MM.1S (cell line): ENCODE results near the gene PTPRA.

Experiments
- DNase-seq: peaks from one replicate; pipeline ENCODE4 v3.0.0-alpha.2; 2015
- H2AFZ ChIP-seq: fragments of 300-600 bp; sonication (generic); 2 replicates; pipeline ENCODE4 v1.6.0; 2016; ENCODE audit warnings: antibody characterized with exemption, low read length
- H3F3A ChIP-seq: fragments of 300-600 bp; sonication (generic); 2 replicates; pipeline ENCODE4 v1.6.1; 2016; ENCODE audit warnings: mild to moderate bottlenecking, antibody characterized with exemption, low read length, moderate library complexity, mixed read lengths; ENCODE audit not compliant: insufficient read depth
- H3K27ac ChIP-seq: fragments of 300-600 bp; sonication (generic); 2 replicates; pipeline ENCODE4 v1.5.1; 2016; ENCODE audit warnings: mild to moderate bottlenecking, low read length
- H3K27me3 ChIP-seq: fragments of 300-600 bp; sonication (generic); replicated peaks from 2 replicates; pipeline ENCODE4 v1.6.0; 2016; ENCODE audit warnings: low read length; ENCODE audit not compliant: insufficient read depth
- H3K36me3 ChIP-seq: fragments of 300-600 bp; sonication (generic); replicated peaks from 2 replicates; pipeline ENCODE4 v1.6.1; 2016; ENCODE audit warnings: mild to moderate bottlenecking, low read length, mixed read lengths; ENCODE audit not compliant: insufficient read depth
- H3K4me1 ChIP-seq: fragments of 300-600 bp; sonication (generic); 2 replicates; pipeline ENCODE4 v1.6.1; 2016; ENCODE audit warnings: low read length, mixed read lengths
- H3K4me2 ChIP-seq: fragments of 300-600 bp; sonication (generic); 2 replicates; pipeline ENCODE4 v1.6.0; 2016; ENCODE audit warnings: low read depth, low read length
- H3K4me3 ChIP-seq: fragments of 300-600 bp; sonication (generic); 2 replicates; pipeline ENCODE4 v1.5.1; 2016; ENCODE audit warnings: low read length, mixed read lengths
- H3K79me2 ChIP-seq: fragments of 300-600 bp; sonication (generic); 2 replicates; pipeline ENCODE4 v1.6.1; 2016; ENCODE audit warnings: mixed run types, low read length, mixed read lengths
- H3K9ac ChIP-seq: fragments of 300-600 bp; sonication (generic); 2 replicates; pipeline ENCODE4 v1.6.1; 2016; ENCODE audit warnings: low read length, mixed read lengths
- H3K9me2 ChIP-seq: fragments of 300-600 bp; sonication (generic); replicated peaks from 2 replicates; pipeline ENCODE4 v1.6.1; 2016; ENCODE audit warnings: mild to moderate bottlenecking, low read length, mixed read lengths; ENCODE audit not compliant: insufficient read depth
- H3K9me3 ChIP-seq: fragments of 300-600 bp; sonication (generic); replicated peaks from 2 replicates; pipeline ENCODE4 v1.6.1; 2016; ENCODE audit warnings: mild to moderate bottlenecking, low read length, mixed read lengths; ENCODE audit not compliant: insufficient read depth
- H4K20me1 ChIP-seq: fragments of 300-600 bp; sonication (generic); 2 replicates; pipeline ENCODE4 v1.6.1; 2016; ENCODE audit warnings: mild to moderate bottlenecking, low read length, moderate library complexity, mixed read lengths; ENCODE audit not compliant: insufficient read depth
- CTCF ChIP-seq: fragments of 300-600 bp; sonication (generic); IDR thresholded peaks from 2 replicates; pipeline ENCODE4 v1.5.1; 2016; ENCODE audit warnings: antibody characterized with exemption, low read length, mixed read lengths
- EZH2 ChIP-seq: fragments of 300-600 bp; sonication (generic); optimal IDR thresholded peaks from 2 replicates; pipeline ENCODE3; 2017; ENCODE audit warnings: low read depth, mild to moderate bottlenecking, antibody characterized with exemption, low read length, mixed read lengths
- EZH2phosphoT487 ChIP-seq: fragments of 300-600 bp; sonication (generic); IDR thresholded peaks from 2 replicates; pipeline ENCODE4 v1.6.1; 2018; ENCODE audit warnings: antibody characterized with exemption, low read length

Gene PTPRA

GRCh38 chr20:2835331-2835796 is 37.9 kb upstream of the PTPRA start:
- Histone ChIP-seq H3K36me3 (no peaks in the 10 kb centered on the region), H3K4me1 (peaks cover 5% of the 10 kb centered on the region; the same call in 1 of the 2 replicates), H2AFZ (no peak overlapping the region), H4K20me1 (no peaks in the 10 kb centered on the region), H3K9me3 (no peaks in the 10 kb centered on the region), H3F3A (no peaks in the 10 kb centered on the region), H3K9me2 (no peaks in the 10 kb centered on the region), H3K27ac (no peak overlapping the region), H3K79me2 (no peaks in the 10 kb centered on the region), H3K27me3 (no peaks in the 10 kb centered on the region), H3K4me2 (no peak overlapping the region), H3K4me3 (no peak overlapping the region), H3K9ac (no peak overlapping the region)
- TF ChIP-seq EZH2 (no peak), CTCF (no peak)
- DNase-seq = no peak

GRCh38 chr20:2836035-2836434 is 37.2 kb upstream of the PTPRA start:
- Histone ChIP-seq H3K9me3 (no peaks in the 10 kb centered on the region), H4K20me1 (no peaks in the 10 kb centered on the region), H3K79me2 (peaks cover 3% of the 10 kb centered on the region; the same call in 1 of the 2 replicates), H3K4me2 (no peak overlapping the region), H3K27ac (no peak overlapping the region), H3K9ac (no peak overlapping the region), H3K27me3 (no peaks in the 10 kb centered on the region), H3K4me3 (no peak overlapping the region), H3K4me1 (peaks cover 5% of the 10 kb centered on the region; the same call in 1 of the 2 replicates), H2AFZ (no peak overlapping the region), H3K9me2 (no peaks in the 10 kb centered on the region), H3F3A (no peaks in the 10 kb centered on the region), H3K36me3 (no peaks in the 10 kb centered on the region)
- DNase-seq = no peak
- TF ChIP-seq EZH2phosphoT487 (no peak), EZH2 (no peak), CTCF (no peak)

GRCh38 chr20:2837221-2837960 is 35.9 kb upstream of the PTPRA start:
- H3K4me1 ChIP-seq = peaks cover 5% of the 10 kb centered on the region; the same call in 1 of the 2 replicates
- H3K79me2 ChIP-seq = peaks cover 10% of the 10 kb centered on the region
- TF ChIP-seq EZH2 (no peak), CTCF (no peak), EZH2phosphoT487 (no peak)
- no peaks in the 10 kb centered on the region for H3K9me2 ChIP-seq
- H3K9ac ChIP-seq = no peak overlapping the region
- H3K4me2 ChIP-seq = no peak overlapping the region
- H3K4me3 ChIP-seq = no peak overlapping the region
- no peak overlapping the region for H3K27ac ChIP-seq
- no peak for DNase-seq
- no peaks in the 10 kb centered on the region for H3K9me3 ChIP-seq
- no peaks in the 10 kb centered on the region for H3F3A ChIP-seq
- H3K27me3 ChIP-seq = no peaks in the 10 kb centered on the region
- no peaks in the 10 kb centered on the region for H3K36me3 ChIP-seq
- H2AFZ ChIP-seq = no peak overlapping the region
- H4K20me1 ChIP-seq = no peaks in the 10 kb centered on the region
